GM12878 (cell line): ENCODE results near the gene CLDN5. TPM values are rescaled to one million over a fixed set of nuclear protein-coding genes. Genes with fewer than 3 reads are reported as not detected.

Source experiments
- ATAC-seq: fragments of 200-7000 bp; cut with Tn5 transposase; 3 replicates; pipeline ENCODE4 v1.9.1; 2020; ENCODE audit warnings: mild to moderate bottlenecking, moderate library complexity
- BruUV-seq: library from RNA; stranded (reverse); fragments of 400-500 nt; replicated peaks from 2 replicates; lab custom pipeline; 2021; lab: Mats Ljungman, UMichigan
- CTCF ChIA-PET: fragments of 300-600 bp; sonication (Branson Sonifier 250); formaldehyde crosslinking; extraction: SDS; loops from one replicate; lab custom pipeline; 2021; ENCODE audit warnings: inconsistent platforms; lab: Yijun Ruan, JAX
- POLR2A ChIA-PET: fragments of 350-600 bp; formaldehyde crosslinking; extraction: SDS; loops from one replicate; lab custom pipeline; 2021; ENCODE audit warnings: inconsistent platforms; lab: Charles Lee
- RAD21 ChIA-PET: fragments of 300-600 bp; sonication (Branson Sonifier 250); formaldehyde crosslinking; loops from one replicate; lab custom pipeline; 2023; ENCODE audit warnings: antibody characterized with exemption; ENCODE audit not compliant: unreplicated experiment; lab: Charles Lee
- SMC1A ChIA-PET: fragments of 300-600 bp; sonication (Branson Sonifier 250); formaldehyde crosslinking; loops from one replicate; lab custom pipeline; 2023; ENCODE audit not compliant: unreplicated experiment, uncharacterized antibody; lab: Charles Lee
- DNase-seq: peaks from one replicate; pipeline ENCODE4 v3.0.0-alpha.2; 2011; ENCODE audit warnings: low read depth, low spot score
- FAIRE-seq: peaks from 3 replicates; lab custom pipeline; 2011; peaks lifted over from hg19 to GRCh38; lab: Jason Lieb, UNC
- H2AFZ ChIP-seq: 2 replicates; pipeline ENCODE4 v1.6.0; 2011; ENCODE audit warnings: low read depth, low read length, control low read depth; ENCODE audit not compliant: control insufficient read depth
- H3K27ac ChIP-seq: 2 replicates; pipeline ENCODE4 v1.5.1; 2011; ENCODE audit warnings: control low read depth; ENCODE audit not compliant: control insufficient read depth, insufficient read depth
- H3K27me3 ChIP-seq, 2 experiments: replicated peaks in 1 of 2; 2 replicates each; pipeline versions ENCODE4 v1.6.0 to v1.6.1; 2011; ENCODE audit warnings: low read length in 1 of 2; ENCODE audit not compliant: control insufficient read depth in 2 of 2, insufficient read depth in 2 of 2
- H3K36me3 ChIP-seq, 2 experiments: 2 replicates each; pipeline ENCODE4 v1.5.1; 2011; ENCODE audit warnings: low read length in 1 of 2; ENCODE audit not compliant: control insufficient read depth in 2 of 2, insufficient read depth in 2 of 2
- H3K4me1 ChIP-seq: 2 replicates; pipeline ENCODE4 v1.6.1; 2011; ENCODE audit warnings: mild to moderate bottlenecking, low read length, moderate library complexity, mixed read lengths; ENCODE audit not compliant: control insufficient read depth, insufficient read depth
- H3K4me2 ChIP-seq: 2 replicates; pipeline ENCODE4 v1.6.0; 2011; ENCODE audit warnings: control low read depth; ENCODE audit not compliant: control insufficient read depth, insufficient read depth
- H3K4me3 ChIP-seq: fragments of 200-600 bp; sonication (generic); 2 replicates; pipeline ENCODE4 v1.5.1; 2016
- H3K79me2 ChIP-seq: 2 replicates; pipeline ENCODE4 v1.6.0; 2011; ENCODE audit warnings: low read length; ENCODE audit not compliant: control insufficient read depth, insufficient read depth
- H3K9ac ChIP-seq: 2 replicates; pipeline ENCODE4 v1.8.0; 2011; ENCODE audit warnings: low read length, control low read depth, mixed read lengths; ENCODE audit not compliant: control insufficient read depth, insufficient read depth
- H3K9me3 ChIP-seq: replicated peaks from 3 replicates; pipeline ENCODE4 v1.5.1; 2011; ENCODE audit warnings: mild to moderate bottlenecking, low read length; ENCODE audit not compliant: control insufficient read depth, insufficient read depth
- H4K20me1 ChIP-seq: 2 replicates; pipeline ENCODE4 v1.6.0; 2011; ENCODE audit not compliant: control insufficient read depth, insufficient read depth
- CBX3 ChIP-seq: fragments of 200-600 bp; sonication (generic); IDR thresholded peaks from 2 replicates; pipeline ENCODE4 v1.6.1; 2016; ENCODE audit warnings: low read depth, borderline replicate concordance
- CEBPB ChIP-seq, 2 experiments: fragments of 150-350 bp in 1 of 2; IDR thresholded peaks; 2 replicates each; pipeline ENCODE4 v1.6.1; 2012 to 2014; ENCODE audit warnings: low read depth in 2 of 2, low read length in 2 of 2, borderline replicate concordance in 1 of 2, inconsistent platforms in 1 of 2
- EED ChIP-seq: sonication (generic); IDR thresholded peaks from 2 replicates; pipeline ENCODE4 v1.6.1; 2016; ENCODE audit warnings: antibody characterized with exemption, low read depth
- EGR1 ChIP-seq, 2 experiments: IDR thresholded peaks; 1 replicate in 1 of 2; 2 replicates in 1 of 2; pipeline ENCODE4 v1.6.1; 2011 to 2012; ENCODE audit warnings: low read depth in 2 of 2, low read length in 2 of 2, borderline replicate concordance in 1 of 2, mild to moderate bottlenecking in 1 of 2, moderate library complexity in 1 of 2
- ESRRA ChIP-seq: IDR thresholded peaks from 2 replicates; pipeline ENCODE4 v1.6.1; 2012; ENCODE audit warnings: mild to moderate bottlenecking, low read length, improper control_type of control experiment
- EZH2 ChIP-seq: IDR thresholded peaks from 2 replicates; pipeline ENCODE4 v1.6.1; 2012; ENCODE audit warnings: low read depth, mild to moderate bottlenecking, control low read depth, inconsistent platforms, low read length, borderline replicate concordance; ENCODE audit not compliant: control insufficient read depth
- IKZF2 ChIP-seq, 2 experiments: fragments of 450-650 bp; IDR thresholded peaks; 2 replicates each; pipeline ENCODE4 v1.6.1; 2017; ENCODE audit warnings: mild to moderate bottlenecking in 2 of 2, moderate library complexity in 2 of 2
- IRF4 ChIP-seq: IDR thresholded peaks from 2 replicates; pipeline ENCODE4 v1.6.1; 2011; ENCODE audit warnings: low read depth, low read length
- JUND ChIP-seq: IDR thresholded peaks from 2 replicates; pipeline ENCODE4 v1.6.1; 2012; ENCODE audit warnings: low read depth, mild to moderate bottlenecking, low read length, improper control_type of control experiment, moderate library complexity
- KLF5 ChIP-seq: fragments of 450-650 bp; IDR thresholded peaks from 2 replicates; pipeline ENCODE4 v1.6.1; 2014; ENCODE audit warnings: mild to moderate bottlenecking; ENCODE audit not compliant: partially characterized antibody
- MEF2B ChIP-seq: fragments of 450-650 bp; IDR thresholded peaks from 2 replicates; pipeline ENCODE4 v1.6.1; 2018; ENCODE audit warnings: mild to moderate bottlenecking, moderate library complexity; ENCODE audit not compliant: partially characterized antibody, poor library complexity, severe bottlenecking
- NRF1 ChIP-seq: conservative IDR thresholded peaks from 2 replicates; pipeline ENCODE4 v1.6.1; 2011; ENCODE audit warnings: mild to moderate bottlenecking, low read depth, low read length, improper control_type of control experiment
- ZZZ3 ChIP-seq: IDR thresholded peaks from 2 replicates; pipeline ENCODE4 v1.6.1; 2011; ENCODE audit warnings: low read depth; ENCODE audit not compliant: control insufficient read depth, insufficient read length
- WGBS: methylation state at CpG from one replicate; pipeline ENCODE4 v1.1.6; 2016; ENCODE audit warnings: low lambda C conversion rate; ENCODE audit not compliant: insufficient replicate concordance, insufficient coverage; ENCODE audit errors: missing lambda C conversion rate; 5-methylcytosine and 5-hydroxymethylcytosine counted together
- in situ Hi-C: fragments of 300-500 bp; cut with MboI; formaldehyde crosslinking; loops from 9 replicates; pipeline ENCODE4 v1.14.3; 2018; ENCODE audit warnings: mixed read lengths
- intact Hi-C: fragments of 100-400 bp; cut with micrococcal nuclease; formaldehyde crosslinking; loops from one replicate; pipeline ENCODE4 v1.14.2; 2022; ENCODE audit not compliant: unreplicated experiment
- polyA plus RNA-seq, 11 experiments: library from polyadenylated mRNA; depleted of rRNA in 4 of 11; unstranded in 6 of 11; stranded (reverse) in 5 of 11; fragments of >200 nt; fragmentation: Nextera tagmentation in 4 of 11; fragmentation: Illumina TruSeq in 1 of 11; extraction: Ambion mirVana in 4 of 11; extraction: Trizol in 1 of 11; gene quantifications; 1 replicate in 1 of 11; 2 replicates in 10 of 11; pipeline versions ENCODE4 v1.2.1 to v1.2.3, GENCODE V29; 2011 to 2016; ENCODE audit warnings: inconsistent platforms in 2 of 11, missing spikeins in 2 of 11, low read depth in 1 of 11
- total RNA-seq, 4 experiments: library from RNA; depleted of rRNA in 3 of 4; stranded (reverse); fragments of >200 nt in 3 of 4; fragmentation: Illumina TruSeq in 1 of 4; extraction: Trizol in 1 of 4; gene quantifications; 2 replicates each; pipeline versions ENCODE4 v1.2.1 to v1.2.3, GENCODE V29; 2013 to 2021
- TF ChIP-seq, protein P1 (sequence below): IDR thresholded peaks from 2 replicates; pipeline ENCODE4 v1.6.1; 2012; ENCODE audit warnings: mild to moderate bottlenecking, low read depth, low read length

CLDN5 gene
- total and polyA plus RNA-seq, 10 of the 15 experiments (the other 5 are each of a cell fraction or from before 2014, with no cell fraction given) = 0.15 TPM; not detected in 9

DNA sequence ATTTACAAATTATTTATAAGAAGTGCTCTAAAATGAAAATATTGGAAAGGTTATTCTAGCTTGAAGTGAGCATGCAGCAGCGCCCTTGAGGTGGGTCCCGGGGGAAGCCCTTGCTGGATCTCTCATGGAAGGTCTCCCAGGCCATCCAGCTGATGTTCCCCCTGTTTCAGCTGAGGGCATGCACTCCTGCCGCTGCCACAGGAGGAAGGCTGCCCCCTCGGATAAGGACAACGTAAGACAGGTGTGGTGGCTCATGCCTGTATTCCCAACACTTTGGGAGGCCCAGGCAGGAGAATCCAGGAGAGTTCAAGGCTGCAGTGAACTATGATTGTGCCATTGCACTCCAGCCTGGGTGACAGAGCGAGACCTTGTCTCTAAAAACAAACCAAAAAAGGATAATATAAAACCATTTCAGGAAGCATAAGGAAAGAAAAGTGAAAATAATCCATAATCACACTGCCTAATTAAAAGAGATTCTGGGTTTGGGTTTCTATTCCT lies 29.5 kb downstream of the CLDN5 start:
- no peak overlapping the region for H3K4me2 ChIP-seq
- H3K36me3 ChIP-seq = peaks cover 17 to 26% of the 10 kb centered on the region in 2 experiments; a peak in 3 of 4 replicates
- POLR2A ChIA-PET = no interaction called here
- FAIRE-seq = no peak
- WGBS = 100% methylated on average over 6 of the region's 6 CpGs
- H3K9me3 ChIP-seq = no peaks in the 10 kb centered on the region
- no peak overlapping the region for H3K9ac ChIP-seq
- no peaks in the 10 kb centered on the region for H3K4me1 ChIP-seq
- no peak for TF ChIP-seq NRF1
- no peak for TF ChIP-seq EZH2
- no peak for TF ChIP-seq EED
- TF ChIP-seq MEF2B = no peak
- TF ChIP-seq IKZF2 (IDR thresholded peaks at IDR 0.05) = no peak
- no peak for TF ChIP-seq ZZZ3
- no peak for TF ChIP-seq KLF5
- no peak for TF ChIP-seq CBX3
- no peak for TF ChIP-seq IRF4
- no peak for TF ChIP-seq ESRRA
- TF ChIP-seq JUND = no peak
- no peak for TF ChIP-seq EGR1 (IDR thresholded peaks at IDR 0.05; ENCODE audit: borderline replicate concordance in 1 of 2, low read depth in 2 of 2, low read length in 2 of 2)
- TF ChIP-seq, protein P1, sequence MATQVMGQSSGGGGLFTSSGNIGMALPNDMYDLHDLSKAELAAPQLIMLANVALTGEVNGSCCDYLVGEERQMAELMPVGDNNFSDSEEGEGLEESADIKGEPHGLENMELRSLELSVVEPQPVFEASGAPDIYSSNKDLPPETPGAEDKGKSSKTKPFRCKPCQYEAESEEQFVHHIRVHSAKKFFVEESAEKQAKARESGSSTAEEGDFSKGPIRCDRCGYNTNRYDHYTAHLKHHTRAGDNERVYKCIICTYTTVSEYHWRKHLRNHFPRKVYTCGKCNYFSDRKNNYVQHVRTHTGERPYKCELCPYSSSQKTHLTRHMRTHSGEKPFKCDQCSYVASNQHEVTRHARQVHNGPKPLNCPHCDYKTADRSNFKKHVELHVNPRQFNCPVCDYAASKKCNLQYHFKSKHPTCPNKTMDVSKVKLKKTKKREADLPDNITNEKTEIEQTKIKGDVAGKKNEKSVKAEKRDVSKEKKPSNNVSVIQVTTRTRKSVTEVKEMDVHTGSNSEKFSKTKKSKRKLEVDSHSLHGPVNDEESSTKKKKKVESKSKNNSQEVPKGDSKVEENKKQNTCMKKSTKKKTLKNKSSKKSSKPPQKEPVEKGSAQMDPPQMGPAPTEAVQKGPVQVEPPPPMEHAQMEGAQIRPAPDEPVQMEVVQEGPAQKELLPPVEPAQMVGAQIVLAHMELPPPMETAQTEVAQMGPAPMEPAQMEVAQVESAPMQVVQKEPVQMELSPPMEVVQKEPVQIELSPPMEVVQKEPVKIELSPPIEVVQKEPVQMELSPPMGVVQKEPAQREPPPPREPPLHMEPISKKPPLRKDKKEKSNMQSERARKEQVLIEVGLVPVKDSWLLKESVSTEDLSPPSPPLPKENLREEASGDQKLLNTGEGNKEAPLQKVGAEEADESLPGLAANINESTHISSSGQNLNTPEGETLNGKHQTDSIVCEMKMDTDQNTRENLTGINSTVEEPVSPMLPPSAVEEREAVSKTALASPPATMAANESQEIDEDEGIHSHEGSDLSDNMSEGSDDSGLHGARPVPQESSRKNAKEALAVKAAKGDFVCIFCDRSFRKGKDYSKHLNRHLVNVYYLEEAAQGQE = no peak
- no peak for TF ChIP-seq CEBPB (IDR thresholded peaks at IDR 0.05; ENCODE audit: borderline replicate concordance in 1 of 2, low read depth in 2 of 2, low read length in 2 of 2)
- TF ChIP-seq, all 136 proteins: peak for 0
- Histone ChIP-seq H3K4me3 (no peak overlapping the region), H3K27ac (no peak overlapping the region), H3K79me2 (no peaks in the 10 kb centered on the region), H3K27me3 (no peaks in the 10 kb centered on the region), H4K20me1 (no peaks in the 10 kb centered on the region), H2AFZ (no peak overlapping the region)
- CTCF ChIA-PET = no interaction called here
- DNase-seq (no peak), ATAC-seq (no peak)
- RAD21 ChIA-PET = no interaction called here
- SMC1A ChIA-PET = no interaction called here
- in situ Hi-C loops = no loop called here
- no TSS peak for BruUV-seq
- intact Hi-C loops = loop anchor here (2.0 kb wide), 1 partner anchor 136 kb away; no protein-coding TSS in a partner anchor
